ENCODE data around the gene GALR1. TPM values are rescaled to one million over a fixed set of nuclear protein-coding genes. Genes with fewer than 3 reads are reported as not detected.

Gene GALR1
- total RNA-seq, 1 donor from 2014 or later, result 2.9 TPM

DNA sequence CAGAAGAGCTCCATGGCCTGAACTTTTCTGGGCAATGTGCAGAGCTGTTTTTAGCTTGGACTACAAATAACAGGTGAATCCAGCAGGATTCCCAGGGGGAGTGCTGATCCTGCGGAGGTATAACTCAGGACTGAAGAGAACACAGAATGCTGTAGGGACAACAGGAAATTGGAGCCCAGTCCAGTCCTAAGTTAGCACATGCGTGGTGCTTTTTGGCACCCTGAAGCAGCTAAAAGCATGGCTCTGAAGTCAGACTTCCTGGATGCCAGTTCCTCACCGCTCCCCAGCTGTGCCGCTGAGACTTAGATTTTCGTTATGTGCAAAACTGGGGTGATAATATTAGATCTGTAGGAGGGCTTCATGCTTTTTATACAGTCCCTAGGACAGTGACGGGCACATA, 58.6 kb downstream of the GALR1 start:
- H3K4me1 Mint-ChIP-seq (ENCODE audit: low read depth), result no peaks in the 10 kb centered on the region
- no peak for DNase-seq (ENCODE audit: low spot score, unreplicated experiment)
- H3K36me3 Mint-ChIP-seq (ENCODE audit: insufficient read depth), result no peaks in the 10 kb centered on the region
- H3K9me3 Mint-ChIP-seq (ENCODE audit: low read depth), result no peaks in the 10 kb centered on the region
- TF ChIP-seq, protein P1, sequence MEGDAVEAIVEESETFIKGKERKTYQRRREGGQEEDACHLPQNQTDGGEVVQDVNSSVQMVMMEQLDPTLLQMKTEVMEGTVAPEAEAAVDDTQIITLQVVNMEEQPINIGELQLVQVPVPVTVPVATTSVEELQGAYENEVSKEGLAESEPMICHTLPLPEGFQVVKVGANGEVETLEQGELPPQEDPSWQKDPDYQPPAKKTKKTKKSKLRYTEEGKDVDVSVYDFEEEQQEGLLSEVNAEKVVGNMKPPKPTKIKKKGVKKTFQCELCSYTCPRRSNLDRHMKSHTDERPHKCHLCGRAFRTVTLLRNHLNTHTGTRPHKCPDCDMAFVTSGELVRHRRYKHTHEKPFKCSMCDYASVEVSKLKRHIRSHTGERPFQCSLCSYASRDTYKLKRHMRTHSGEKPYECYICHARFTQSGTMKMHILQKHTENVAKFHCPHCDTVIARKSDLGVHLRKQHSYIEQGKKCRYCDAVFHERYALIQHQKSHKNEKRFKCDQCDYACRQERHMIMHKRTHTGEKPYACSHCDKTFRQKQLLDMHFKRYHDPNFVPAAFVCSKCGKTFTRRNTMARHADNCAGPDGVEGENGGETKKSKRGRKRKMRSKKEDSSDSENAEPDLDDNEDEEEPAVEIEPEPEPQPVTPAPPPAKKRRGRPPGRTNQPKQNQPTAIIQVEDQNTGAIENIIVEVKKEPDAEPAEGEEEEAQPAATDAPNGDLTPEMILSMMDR (IDR thresholded peaks at IDR 0.05; ENCODE audit: unreplicated experiment), result no peak
- no peaks in the 10 kb centered on the region for H3K27me3 Mint-ChIP-seq
- H3K27ac Mint-ChIP-seq, result no peak overlapping the region
- H3K4me3 Mint-ChIP-seq (ENCODE audit: low read depth), result no peak overlapping the region

DNA sequence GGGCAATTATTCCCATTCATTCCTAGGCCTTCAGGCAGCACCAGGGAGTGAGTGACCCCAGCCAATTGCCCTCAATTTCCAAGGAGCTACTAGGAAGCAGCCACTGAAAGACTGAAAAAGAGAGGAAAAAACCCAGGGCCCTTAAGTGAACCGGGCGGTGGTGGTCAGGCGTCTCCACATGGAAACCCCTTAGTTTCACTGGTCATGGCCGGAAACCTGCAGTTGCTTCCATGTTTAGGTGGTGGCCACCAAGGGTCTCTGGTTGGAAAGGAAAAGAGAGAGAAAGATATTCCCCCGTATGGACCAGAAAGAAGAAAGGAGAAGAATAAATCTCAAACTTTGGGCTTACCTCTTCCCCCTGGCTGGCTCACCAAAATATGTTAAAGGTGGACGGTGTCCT, 64.9 kb downstream of the GALR1 start:
- Mint-ChIP-seq H3K36me3 (ENCODE audit: insufficient read depth) (no peaks in the 10 kb centered on the region), H3K4me1 (ENCODE audit: low read depth) (no peaks in the 10 kb centered on the region), H3K9me3 (ENCODE audit: low read depth) (no peaks in the 10 kb centered on the region), H3K4me3 (ENCODE audit: low read depth) (no peak overlapping the region), H3K27me3 (no peaks in the 10 kb centered on the region), H3K27ac (no peak overlapping the region)
- TF ChIP-seq, protein P1 (IDR thresholded peaks at IDR 0.05; ENCODE audit: unreplicated experiment), result no peak
- DNase-seq (ENCODE audit: low spot score, unreplicated experiment), result no peak

DNA sequence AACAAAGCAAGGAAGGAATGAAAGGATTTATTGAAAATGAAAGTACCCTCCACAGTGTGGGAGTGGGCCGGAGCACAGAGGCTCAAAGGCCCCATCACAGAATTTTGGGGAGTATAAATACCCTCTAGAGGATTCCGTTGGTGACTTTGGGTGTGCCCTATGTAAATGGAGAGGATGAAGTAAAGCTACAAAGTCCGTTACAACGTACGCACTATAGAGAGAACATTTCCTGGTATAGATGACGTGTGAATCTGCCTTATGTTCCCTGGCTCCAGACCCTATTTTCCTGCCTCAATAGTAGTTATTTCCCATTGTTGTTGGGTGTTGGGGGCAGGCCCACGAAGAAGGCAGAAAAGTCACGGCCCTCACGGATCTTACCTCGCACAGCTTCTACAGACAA, 65.3 kb downstream of the GALR1 start:
- H3K4me3 Mint-ChIP-seq (ENCODE audit: low read depth), result no peak overlapping the region
- DNase-seq (ENCODE audit: low spot score, unreplicated experiment), result no peak
- H3K27ac Mint-ChIP-seq, result no peak overlapping the region
- H3K9me3 Mint-ChIP-seq (ENCODE audit: low read depth), result no peaks in the 10 kb centered on the region
- no peaks in the 10 kb centered on the region for H3K36me3 Mint-ChIP-seq (ENCODE audit: insufficient read depth)
- no peaks in the 10 kb centered on the region for H3K27me3 Mint-ChIP-seq
- TF ChIP-seq, protein P1 (IDR thresholded peaks at IDR 0.05; ENCODE audit: unreplicated experiment), result no peak
- H3K4me1 Mint-ChIP-seq (ENCODE audit: low read depth), result no peaks in the 10 kb centered on the region

DNA sequence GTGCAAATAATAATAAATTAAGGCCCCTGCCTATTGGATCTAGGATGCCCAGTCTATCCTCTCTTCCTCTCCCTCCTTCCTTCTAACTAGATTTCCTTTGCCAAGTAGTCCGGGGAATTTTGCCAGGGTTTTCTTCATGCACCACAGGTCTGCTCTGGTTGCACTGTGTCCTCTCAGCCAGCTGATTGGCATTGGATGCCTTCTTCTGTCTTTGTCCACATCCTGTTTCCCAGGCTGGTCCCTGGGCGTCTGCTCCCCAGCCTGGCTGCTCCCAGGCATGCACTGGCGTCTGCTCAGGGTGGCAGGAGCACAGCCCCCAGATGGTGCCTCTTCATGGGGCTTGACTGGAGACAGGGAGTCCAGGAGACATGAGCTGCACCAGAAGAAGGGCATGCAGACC, 66.4 kb downstream of the GALR1 start:
- H3K36me3 Mint-ChIP-seq (ENCODE audit: insufficient read depth), result no peaks in the 10 kb centered on the region
- H3K4me1 Mint-ChIP-seq (ENCODE audit: low read depth), result peaks cover 5% of the 10 kb centered on the region
- no peak overlapping the region for H3K4me3 Mint-ChIP-seq (ENCODE audit: low read depth)
- no peaks in the 10 kb centered on the region for H3K9me3 Mint-ChIP-seq (ENCODE audit: low read depth)
- H3K27me3 Mint-ChIP-seq, result no peaks in the 10 kb centered on the region
- DNase-seq (ENCODE audit: low spot score, unreplicated experiment), result no peak
- no peak overlapping the region for H3K27ac Mint-ChIP-seq
- TF ChIP-seq, protein P1 (IDR thresholded peaks at IDR 0.05; ENCODE audit: unreplicated experiment), result no peak

DNA sequence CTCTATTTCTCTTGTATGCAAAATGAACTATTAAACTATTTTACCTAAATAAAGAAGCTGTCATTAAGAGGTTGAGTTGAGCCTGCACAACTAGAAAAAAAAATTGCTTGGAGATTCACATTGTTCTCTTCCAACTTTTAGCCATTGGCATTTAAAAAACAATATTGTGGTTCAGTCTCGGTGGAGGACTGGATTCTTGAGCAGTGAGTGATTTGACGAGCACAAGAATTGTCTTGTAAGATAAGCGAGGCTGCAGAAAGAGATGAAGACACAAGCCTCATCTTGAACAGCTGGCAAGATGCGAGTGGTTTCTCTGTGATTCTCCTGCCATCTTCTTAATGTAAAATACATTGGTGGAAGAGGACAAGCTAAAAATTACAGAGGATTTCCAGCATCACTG, 67.0 kb downstream of the GALR1 start:
- Mint-ChIP-seq H3K36me3 (ENCODE audit: insufficient read depth) (no peaks in the 10 kb centered on the region), H3K27me3 (no peaks in the 10 kb centered on the region), H3K4me1 (ENCODE audit: low read depth) (peaks cover 6% of the 10 kb centered on the region), H3K4me3 (ENCODE audit: low read depth) (no peak overlapping the region), H3K27ac (no peak overlapping the region), H3K9me3 (ENCODE audit: low read depth) (no peaks in the 10 kb centered on the region)
- no peak for DNase-seq (ENCODE audit: low spot score, unreplicated experiment)
- TF ChIP-seq, protein P1 (IDR thresholded peaks at IDR 0.05; ENCODE audit: unreplicated experiment), result no peak

All from progenitor cell of endocrine pancreas (in vitro differentiated cells).